ENCODE results near the gene COA8.

DNA sequence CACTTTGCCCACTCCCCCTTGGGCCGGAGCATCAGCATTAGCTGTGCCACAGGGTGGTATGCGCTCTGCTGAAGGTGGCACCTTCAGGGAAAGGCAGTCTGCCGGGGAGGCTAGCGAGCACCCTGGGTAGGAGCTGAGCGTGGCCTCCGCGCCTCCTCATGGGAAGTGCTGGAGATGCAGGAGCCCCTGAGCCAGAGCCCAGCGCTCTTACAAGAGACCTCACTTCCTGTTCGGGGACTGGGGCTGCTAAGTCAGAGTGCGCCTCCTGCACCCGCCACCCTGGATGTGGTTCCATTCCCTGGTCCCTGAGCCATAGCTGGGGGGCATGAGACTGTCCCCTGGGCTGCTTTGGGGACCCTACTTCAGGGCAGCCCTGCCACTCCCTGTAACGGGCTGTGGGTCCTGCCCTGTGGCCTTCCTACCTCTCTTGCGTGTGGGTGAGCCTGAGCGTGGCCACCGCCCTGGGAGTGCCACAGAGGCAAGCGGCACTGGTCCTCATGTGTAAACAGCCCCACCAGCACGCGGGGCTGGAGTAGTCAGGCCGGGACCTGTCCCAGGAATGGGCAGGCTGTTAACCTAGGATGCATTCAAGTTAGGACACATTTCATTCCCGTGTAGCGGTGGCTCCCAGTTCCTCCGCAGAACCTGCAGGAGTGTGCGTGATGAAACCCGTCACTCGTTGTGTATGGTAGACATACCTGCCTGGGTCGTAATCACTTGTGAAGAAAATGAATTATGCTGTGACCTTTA, 19.4 kb downstream of the COA8 start:
- TF ChIP-seq POLR2A (IDR thresholded peaks at IDR 0.05), result no peak
- TF ChIP-seq, protein P1, sequence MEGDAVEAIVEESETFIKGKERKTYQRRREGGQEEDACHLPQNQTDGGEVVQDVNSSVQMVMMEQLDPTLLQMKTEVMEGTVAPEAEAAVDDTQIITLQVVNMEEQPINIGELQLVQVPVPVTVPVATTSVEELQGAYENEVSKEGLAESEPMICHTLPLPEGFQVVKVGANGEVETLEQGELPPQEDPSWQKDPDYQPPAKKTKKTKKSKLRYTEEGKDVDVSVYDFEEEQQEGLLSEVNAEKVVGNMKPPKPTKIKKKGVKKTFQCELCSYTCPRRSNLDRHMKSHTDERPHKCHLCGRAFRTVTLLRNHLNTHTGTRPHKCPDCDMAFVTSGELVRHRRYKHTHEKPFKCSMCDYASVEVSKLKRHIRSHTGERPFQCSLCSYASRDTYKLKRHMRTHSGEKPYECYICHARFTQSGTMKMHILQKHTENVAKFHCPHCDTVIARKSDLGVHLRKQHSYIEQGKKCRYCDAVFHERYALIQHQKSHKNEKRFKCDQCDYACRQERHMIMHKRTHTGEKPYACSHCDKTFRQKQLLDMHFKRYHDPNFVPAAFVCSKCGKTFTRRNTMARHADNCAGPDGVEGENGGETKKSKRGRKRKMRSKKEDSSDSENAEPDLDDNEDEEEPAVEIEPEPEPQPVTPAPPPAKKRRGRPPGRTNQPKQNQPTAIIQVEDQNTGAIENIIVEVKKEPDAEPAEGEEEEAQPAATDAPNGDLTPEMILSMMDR (IDR thresholded peaks at IDR 0.05), result no peak
